Astrocyte (in vitro differentiated cells and primary cell): ENCODE data around the gene ANKAR.

Experiments used
- EZH2 ChIP-seq: IDR thresholded peaks from 2 replicates; pipeline ENCODE4 v1.6.1; 2012; ENCODE audit warnings: mild to moderate bottlenecking, low read length, inconsistent platforms; ENCODE audit not compliant: insufficient read depth
- TF ChIP-seq, protein P1 (sequence below): IDR thresholded peaks from 2 replicates; pipeline ENCODE4 v1.5.1; 2011; ENCODE audit warnings: low read depth, mild to moderate bottlenecking, inconsistent platforms, low read length, moderate library complexity; ENCODE audit not compliant: insufficient read depth

DNA sequence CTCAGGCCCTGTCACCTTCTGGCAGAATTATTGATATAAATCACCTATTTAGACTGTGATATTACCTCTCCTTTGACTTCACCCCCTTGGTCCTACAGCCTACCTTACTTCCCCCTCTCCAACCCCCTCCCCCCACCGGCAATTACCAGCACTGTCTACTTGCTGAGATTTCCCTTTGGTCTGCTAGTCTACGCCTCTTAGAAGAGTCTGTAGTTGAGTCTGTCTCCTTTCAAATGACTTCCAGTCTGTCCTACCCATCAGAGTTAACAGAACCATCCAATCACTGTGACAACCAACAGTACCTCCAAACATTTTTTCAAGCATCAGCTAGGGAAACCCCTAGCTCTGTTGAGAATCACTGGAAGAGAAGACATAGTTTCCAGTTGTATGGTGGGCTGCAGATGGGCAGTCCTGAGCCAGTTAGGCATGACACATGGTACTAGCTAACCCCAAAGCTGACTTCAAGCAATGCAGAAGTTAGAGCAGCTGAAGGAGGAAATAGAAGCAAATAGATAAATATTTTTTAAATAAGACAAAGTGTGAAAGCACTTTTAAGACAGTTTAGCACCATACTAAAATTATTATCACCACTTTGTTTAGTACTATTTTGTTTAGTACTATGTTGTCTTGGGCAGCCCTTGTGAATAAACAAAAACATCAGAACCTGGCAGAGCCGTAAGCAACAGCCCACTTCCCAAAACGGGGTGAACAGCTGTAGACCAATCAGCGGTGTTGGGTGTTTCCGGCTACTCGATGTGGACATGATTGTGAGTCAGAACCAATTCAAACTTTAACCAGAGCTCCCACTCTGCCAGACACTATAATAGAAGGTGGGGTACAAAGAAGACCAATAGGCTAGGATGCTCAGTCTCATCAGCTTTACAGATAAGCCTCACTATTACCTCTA lies 15.9 kb upstream of the ANKAR start:
- TF ChIP-seq, protein P1, sequence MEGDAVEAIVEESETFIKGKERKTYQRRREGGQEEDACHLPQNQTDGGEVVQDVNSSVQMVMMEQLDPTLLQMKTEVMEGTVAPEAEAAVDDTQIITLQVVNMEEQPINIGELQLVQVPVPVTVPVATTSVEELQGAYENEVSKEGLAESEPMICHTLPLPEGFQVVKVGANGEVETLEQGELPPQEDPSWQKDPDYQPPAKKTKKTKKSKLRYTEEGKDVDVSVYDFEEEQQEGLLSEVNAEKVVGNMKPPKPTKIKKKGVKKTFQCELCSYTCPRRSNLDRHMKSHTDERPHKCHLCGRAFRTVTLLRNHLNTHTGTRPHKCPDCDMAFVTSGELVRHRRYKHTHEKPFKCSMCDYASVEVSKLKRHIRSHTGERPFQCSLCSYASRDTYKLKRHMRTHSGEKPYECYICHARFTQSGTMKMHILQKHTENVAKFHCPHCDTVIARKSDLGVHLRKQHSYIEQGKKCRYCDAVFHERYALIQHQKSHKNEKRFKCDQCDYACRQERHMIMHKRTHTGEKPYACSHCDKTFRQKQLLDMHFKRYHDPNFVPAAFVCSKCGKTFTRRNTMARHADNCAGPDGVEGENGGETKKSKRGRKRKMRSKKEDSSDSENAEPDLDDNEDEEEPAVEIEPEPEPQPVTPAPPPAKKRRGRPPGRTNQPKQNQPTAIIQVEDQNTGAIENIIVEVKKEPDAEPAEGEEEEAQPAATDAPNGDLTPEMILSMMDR = no peak
- no peak for TF ChIP-seq EZH2
